ENCODE data around the gene ARHGEF6.

ARHGEF6 gene

DNA sequence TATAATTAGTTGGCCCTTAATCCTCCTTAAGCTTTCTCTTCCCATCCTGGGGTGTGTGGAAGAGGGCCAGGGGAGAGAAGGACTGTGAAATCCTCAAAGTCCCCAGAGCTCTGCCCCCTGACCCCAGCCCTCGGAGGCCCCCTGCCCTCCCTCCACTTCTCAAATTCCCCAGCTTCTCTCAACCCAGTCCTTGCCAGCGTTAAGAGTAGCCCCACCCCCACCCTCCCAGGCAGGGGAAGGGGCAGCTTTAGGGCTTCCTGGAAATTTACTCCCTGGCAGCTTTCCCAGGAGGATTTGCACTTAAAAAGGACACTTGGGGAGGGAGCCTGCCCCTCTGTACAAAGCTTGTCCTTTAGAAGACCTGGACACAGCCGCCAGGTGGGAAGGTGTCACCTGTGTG is 144.6 kb downstream of the ARHGEF6 start:
- no peak for DNase-seq

DNA sequence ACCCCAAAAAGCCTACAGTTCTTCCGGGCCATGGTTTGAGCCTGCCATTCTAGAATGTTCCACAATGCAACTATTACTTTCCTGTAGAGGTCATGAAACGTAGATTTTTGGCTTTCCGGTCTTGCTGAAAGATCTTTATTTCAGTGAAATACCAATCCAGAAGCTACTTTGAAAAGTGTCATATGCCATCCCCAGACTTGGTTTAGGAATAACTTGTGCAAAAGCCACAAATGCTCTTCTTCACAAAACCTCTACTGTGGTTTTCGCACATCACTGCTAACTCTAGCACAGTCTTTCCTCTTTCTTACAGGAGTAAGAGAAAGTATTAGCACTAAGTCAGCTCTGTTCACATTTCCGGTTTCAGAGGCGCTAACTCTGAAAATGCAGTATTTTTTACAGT is 145.5 kb downstream of the ARHGEF6 start:
- DNase-seq = peak; percentile 8

DNA sequence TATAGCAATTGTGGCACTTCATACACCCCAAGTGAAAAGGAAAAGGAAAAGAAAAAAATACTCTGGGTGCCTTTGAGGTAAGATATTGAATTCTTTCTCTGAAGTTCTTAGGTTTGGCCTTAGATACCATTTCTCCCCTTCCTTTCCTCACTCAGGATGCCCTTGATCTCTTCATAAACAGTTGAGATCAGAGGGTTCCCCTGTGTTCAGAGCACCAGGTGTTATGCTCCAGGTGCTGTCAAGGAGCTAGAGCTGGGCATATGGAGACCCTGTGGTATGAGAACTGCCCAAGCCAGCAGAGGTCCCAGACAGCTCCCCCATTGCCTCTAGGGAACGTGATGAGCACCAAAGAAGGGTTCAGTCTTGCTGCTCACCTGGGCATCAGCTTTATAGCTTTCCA is 149.9 kb downstream of the ARHGEF6 start:
- DNase-seq = no peak

DNA sequence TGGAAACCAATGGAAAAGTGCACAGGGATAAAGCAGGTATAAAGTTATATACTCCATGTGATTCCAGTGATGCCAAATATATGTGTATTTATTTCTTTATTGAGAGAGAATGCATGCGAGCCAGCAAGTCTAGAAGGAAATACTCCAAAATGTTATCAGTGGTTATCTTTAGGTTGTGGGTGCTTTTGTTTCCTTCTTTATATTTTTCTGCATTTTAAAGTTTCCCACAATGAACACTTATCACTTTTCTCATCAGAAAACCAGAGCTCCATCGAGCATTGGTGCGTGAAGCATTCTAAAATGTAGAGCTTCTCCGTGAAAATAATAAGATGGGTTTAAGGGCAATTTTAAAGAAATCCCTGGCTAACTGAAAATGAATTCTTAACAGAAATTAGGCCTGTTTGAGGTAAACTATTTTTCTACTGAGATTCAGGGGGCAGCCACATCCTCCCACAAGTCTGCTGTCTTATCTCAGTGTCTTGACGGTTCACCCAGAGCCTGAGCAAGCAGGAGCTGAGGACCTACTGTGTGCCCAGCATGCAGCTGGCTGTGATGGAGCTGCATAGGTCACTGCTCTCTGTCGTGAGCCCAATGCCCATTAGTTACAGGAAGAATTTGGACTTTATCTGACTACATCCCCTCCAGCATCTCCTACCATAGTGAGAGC is 151.5 kb downstream of the ARHGEF6 start:
- no peak for DNase-seq

DNA sequence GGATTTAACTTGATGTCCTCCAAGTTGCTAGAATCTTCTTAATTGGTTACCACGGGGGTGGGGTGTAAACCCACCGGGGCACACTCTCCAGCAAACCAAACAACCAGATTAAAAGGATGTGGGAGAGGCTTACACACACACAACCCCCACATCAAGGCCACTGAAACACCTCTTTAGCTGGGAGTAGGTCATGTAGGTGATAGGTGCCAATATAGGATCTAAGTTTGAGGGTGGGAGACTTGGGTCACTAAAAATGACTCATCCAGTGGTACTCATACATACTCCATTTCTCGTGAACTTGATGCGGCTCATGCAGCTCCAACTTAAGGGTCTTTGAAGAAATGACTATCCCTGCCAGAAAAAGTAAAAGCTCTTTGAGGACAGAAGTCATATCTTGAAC is 153.3 kb downstream of the ARHGEF6 start:
- DNase-seq = no peak

DNA sequence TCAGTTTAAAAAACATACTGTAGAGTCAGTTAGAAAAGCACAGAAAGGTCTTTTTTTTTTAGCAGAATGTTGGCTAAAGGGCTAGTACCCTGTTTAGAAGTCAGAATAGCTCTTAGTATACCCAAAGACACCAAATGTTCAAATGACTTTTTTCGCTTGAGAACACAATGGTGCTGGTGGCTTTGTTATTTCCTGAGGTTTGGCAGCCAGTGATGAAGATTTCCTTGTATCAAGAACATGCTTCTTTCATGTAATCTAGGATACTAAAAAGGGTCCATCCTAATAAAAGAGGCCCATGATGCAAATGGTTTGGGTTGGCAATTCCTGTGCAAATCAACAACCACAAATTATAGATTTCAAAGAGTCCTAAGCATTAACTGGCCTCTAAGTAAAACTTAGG is 153.8 kb downstream of the ARHGEF6 start:
- no peak for DNase-seq

DNA sequence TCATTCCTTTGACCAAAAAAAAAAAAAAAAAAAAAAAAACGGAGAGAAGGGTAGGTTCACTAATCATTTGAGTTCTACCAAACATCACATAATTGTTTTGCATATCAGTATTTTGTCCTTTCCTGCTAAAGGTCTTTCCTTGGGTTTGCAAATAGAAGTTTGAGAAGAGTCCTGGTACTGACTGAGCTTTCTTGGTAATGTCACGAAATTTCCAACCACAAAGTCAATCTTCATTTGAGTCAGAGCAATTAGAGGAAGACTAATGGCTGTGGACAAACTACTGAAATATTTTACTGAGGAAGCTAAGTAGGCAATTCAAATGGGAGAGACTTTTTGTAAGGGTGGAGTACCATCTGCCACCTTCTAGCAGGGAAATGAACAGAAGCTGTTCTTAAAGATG is 154.5 kb downstream of the ARHGEF6 start:
- no peak for DNase-seq

DNA sequence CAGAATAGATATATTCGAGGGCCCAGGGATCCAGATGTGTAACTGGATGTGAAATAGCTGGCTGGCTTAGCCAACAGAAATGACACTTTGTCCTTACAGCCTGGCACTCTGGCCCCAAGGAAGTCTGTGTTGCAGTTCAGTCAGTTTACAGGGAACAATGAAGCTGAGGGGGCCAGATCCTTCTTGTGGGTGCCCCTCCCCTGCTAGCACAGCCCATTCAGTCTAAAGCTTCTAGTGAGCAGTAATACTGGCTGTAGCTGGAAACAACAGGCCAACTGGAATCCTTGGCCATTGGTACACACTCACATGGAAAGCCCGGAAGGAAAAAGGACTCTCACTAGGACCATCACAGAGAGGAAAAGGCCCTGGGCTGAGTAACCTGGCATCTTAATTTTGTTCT is 155.5 kb downstream of the ARHGEF6 start:
- DNase-seq = no peak

DNA sequence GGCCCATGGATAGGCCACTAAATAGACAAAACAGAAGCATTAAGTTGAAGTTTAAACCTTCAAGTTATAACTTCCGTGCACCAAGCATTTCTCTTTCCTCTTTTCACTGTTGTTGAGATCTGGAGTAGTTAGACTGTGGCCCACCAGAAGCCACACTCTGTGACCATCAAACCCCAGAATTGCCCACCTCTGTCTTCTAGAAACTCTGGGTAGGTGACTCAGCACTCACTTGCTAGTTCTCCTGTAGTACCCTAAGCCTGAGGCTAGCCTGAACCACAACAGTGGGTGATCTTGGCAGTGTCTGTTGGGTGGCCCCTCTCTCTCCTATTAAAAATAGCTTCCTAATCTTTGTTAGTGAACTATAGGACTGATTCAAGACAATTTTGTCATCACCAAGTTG is 157.3 kb downstream of the ARHGEF6 start:
- no peak for DNase-seq

DNA sequence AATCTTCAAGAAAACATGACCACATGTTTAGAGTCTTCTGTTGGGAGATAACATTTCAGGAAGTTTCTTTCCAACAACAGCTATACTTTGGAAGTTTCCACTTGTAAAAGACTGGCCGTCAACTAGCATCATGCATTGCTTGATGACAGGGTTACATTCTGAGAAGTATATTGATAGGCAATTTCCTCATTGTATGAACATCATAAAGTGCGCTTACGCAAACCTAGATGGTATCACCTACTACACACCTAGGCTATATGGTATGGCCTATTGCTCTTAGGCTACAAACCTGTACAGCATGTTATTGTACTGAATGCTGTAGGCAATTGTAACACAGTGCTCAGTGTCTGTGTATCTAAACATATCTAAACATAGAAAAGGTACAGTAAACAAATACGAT is 158.2 kb downstream of the ARHGEF6 start:
- DNase-seq = no peak

DNA sequence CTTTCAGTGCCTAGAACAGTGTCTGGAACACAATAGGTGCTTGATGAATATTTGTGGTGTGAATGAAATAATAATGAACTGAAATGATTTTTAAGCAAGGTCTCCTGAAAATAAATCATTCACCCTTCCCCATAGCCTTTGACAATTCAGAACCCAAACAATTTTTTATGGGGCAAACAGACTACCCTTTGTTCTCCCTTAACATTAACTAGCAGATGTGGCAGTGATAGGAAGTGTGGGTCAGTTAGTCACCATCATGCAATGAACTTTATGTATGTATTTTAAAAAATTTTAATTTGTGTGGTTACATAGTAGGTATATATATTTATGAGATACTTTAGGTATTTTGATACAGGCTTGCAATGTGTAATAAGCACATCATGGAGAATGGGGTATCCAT is 160.0 kb downstream of the ARHGEF6 start:
- no peak for DNase-seq

DNA sequence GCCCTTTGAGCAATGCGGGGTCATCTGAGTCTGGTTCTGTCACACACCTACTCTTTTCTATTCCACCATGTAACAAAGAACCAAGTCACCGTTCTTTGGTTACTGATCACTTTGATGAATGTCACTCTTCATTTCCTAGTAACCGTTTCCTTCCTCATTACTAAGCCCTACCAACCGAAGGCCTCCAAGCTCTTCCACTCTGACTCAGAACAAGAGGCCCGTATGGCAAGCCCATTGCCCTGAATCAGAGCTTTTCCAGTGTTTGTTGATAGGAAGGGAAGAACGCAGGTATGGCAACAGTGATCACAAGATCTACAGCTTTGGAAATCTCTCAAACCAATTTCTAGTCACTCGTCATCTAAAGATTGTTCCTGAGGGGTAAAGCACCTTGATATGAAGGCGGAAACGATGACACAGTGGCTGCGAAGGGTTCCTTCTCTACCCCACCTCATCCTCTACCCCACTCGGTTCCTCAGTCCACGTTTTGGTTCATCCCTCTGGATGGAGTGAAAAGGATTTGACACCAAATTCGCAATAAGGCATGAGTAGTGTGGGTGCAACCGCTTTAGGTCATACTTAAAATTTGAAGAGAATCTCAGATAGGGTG is 160.7 kb downstream of the ARHGEF6 start:
- DNase-seq = no peak

DNA sequence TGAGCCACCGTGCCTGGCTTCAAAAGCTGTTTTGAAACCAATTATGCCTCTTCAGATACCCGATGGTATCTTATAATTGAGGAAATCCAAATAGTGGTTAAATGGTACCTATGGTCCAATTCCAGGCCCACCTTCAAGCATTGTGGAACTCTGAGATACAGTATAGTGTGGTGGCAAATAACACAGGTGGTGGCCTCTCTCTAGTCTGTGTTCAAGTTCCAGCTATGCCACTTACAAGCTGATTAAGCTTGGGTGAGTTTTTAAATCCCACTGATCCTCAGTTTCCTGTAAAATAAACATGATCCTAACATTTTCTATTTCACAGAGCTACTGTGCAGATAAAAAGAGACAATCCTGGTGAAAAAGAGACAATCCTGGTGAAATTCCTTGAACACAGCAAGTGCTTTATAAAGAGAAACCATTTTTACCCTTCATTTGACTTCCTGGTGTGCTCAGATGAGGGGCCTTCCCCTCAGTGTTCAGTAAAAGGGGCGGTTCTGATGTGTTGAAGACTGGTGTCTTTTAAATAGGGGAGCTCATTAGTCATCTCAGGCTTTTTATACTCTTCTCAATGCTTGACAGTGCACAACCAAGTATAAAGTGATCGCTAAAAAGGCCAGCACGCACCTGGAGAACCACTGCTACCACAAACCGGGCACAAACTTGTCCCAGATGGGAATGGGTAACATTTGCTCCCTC is 163.6 kb downstream of the ARHGEF6 start:
- DNase-seq = no peak
